Tibial artery (tissue), 4 donors: ENCODE data around the gene CTNNA3.

ENCODE experiments used
- DNase-seq, 2 donors: peaks; one replicate each; pipeline ENCODE4 v3.0.0-alpha.2; 2019
- H3K27ac ChIP-seq, 2 donors: fragments of 200-600 bp; sonication (generic) in 1 of 2; 1 replicate in 1 of 2; 2 replicates in 1 of 2; pipeline ENCODE4 v1.5.1; 2018 to 2019; ENCODE audit warnings: mild to moderate bottlenecking in 1 of 2
- H3K27me3 ChIP-seq, 2 donors: fragments of 200-600 bp; sonication (generic) in 1 of 2; one replicate each; pipeline versions ENCODE4 v1.5.1 to v1.6.0; 2016 to 2019
- H3K36me3 ChIP-seq, 3 donors: fragments of 200-600 bp; sonication (generic) in 2 of 3; one replicate each; pipeline ENCODE4 v1.5.1; 2016 to 2019; ENCODE audit warnings: mild to moderate bottlenecking in 2 of 3
- H3K4me1 ChIP-seq, 4 donors: fragments of 200-600 bp; sonication (generic) in 2 of 4; 1 replicate in 3 of 4; 2 replicates in 1 of 4; pipeline ENCODE4 v1.5.1; 2016 to 2019
- H3K4me3 ChIP-seq, 2 donors: fragments of 200-600 bp; sonication (generic) in 1 of 2; 1 replicate in 1 of 2; 2 replicates in 1 of 2; pipeline ENCODE4 v1.5.1; 2018 to 2019; ENCODE audit warnings: mild to moderate bottlenecking in 2 of 2
- H3K9me3 ChIP-seq, 3 donors: fragments of 200-600 bp; sonication (generic) in 1 of 3; one replicate each; pipeline ENCODE4 v1.5.1; 2016 to 2019
- CTCF ChIP-seq, 2 experiments: fragments of 200-600 bp in 1 of 2; fragments of 450-650 bp in 1 of 2; IDR thresholded peaks; one replicate each; pipeline ENCODE4 v1.5.1; 2017 to 2019; ENCODE audit warnings: antibody characterized with exemption in 2 of 2, mild to moderate bottlenecking in 1 of 2, moderate library complexity in 1 of 2
- intact Hi-C: fragments of 100-400 bp; cut with DNase I; formaldehyde crosslinking; loops from one replicate; pipeline ENCODE4 v1.15.0; 2023; ENCODE audit warnings: low total_unique reads

Gene CTNNA3

GRCh38 chr10:66629996-66630395 is 1066.0 kb downstream of the CTNNA3 start:
- intact Hi-C loops: no loop called here
- no peaks in the 10 kb centered on the region for H3K9me3 ChIP-seq

GRCh38 chr10:66627156-66627555 is 1068.8 kb downstream of the CTNNA3 start:
- no peak for TF ChIP-seq CTCF (IDR thresholded peaks at IDR 0.05)
- no peaks in the 10 kb centered on the region for H3K9me3 ChIP-seq
- H3K36me3 ChIP-seq: no peaks in the 10 kb centered on the region
- no peaks in the 10 kb centered on the region for H3K4me1 ChIP-seq
- no peaks in the 10 kb centered on the region for H3K27me3 ChIP-seq
- intact Hi-C loops: no loop called here
- no peak overlapping the region for H3K27ac ChIP-seq
- H3K4me3 ChIP-seq: no peak overlapping the region
- no peak for DNase-seq

More at GRCh38 chr10:66629996-66630395, 1066.0 kb downstream of the CTNNA3 start:
- TF ChIP-seq CTCF (IDR thresholded peaks at IDR 0.05): no peak
- no peaks in the 10 kb centered on the region for H3K4me1 ChIP-seq
- H3K27ac ChIP-seq: no peak overlapping the region
- no peaks in the 10 kb centered on the region for H3K27me3 ChIP-seq
- DNase-seq: no peak
- H3K4me3 ChIP-seq: no peak overlapping the region
- no peaks in the 10 kb centered on the region for H3K36me3 ChIP-seq

- Histone ChIP-seq H3K4me3 (no peak overlapping the region), H3K27ac (no peak overlapping the region), H3K36me3 (no peaks in the 10 kb centered on the region), H3K4me1 (no peaks in the 10 kb centered on the region), H3K9me3 (no peaks in the 10 kb centered on the region), H3K27me3 (no peaks in the 10 kb centered on the region)
- no peak for TF ChIP-seq CTCF (IDR thresholded peaks at IDR 0.05)
- intact Hi-C loops: no loop called here
- no peak for DNase-seq
These were observed 1070.0 kb downstream of the CTNNA3 start for GRCh38 chr10:66625709-66626590.

- intact Hi-C loops: no loop called here
- no peak overlapping the region for H3K27ac ChIP-seq
- H3K27me3 ChIP-seq: no peaks in the 10 kb centered on the region
- no peaks in the 10 kb centered on the region for H3K4me1 ChIP-seq
- H3K36me3 ChIP-seq: no peaks in the 10 kb centered on the region
- H3K9me3 ChIP-seq: no peaks in the 10 kb centered on the region
- DNase-seq: no peak
- no peak for TF ChIP-seq CTCF (IDR thresholded peaks at IDR 0.05)
- no peak overlapping the region for H3K4me3 ChIP-seq
These were observed 1073.9 kb downstream of the CTNNA3 start for GRCh38 chr10:66622050-66622449.

GRCh38 chr10:66604195-66604594 is 1091.8 kb downstream of the CTNNA3 start:
- peak in 1 of 2 donors; percentile 58 for DNase-seq
- Histone ChIP-seq H3K27ac (no peak overlapping the region), H3K9me3 (no peaks in the 10 kb centered on the region), H3K27me3 (no peaks in the 10 kb centered on the region), H3K4me3 (no peak overlapping the region), H3K36me3 (no peaks in the 10 kb centered on the region), H3K4me1 (no peaks in the 10 kb centered on the region)
- intact Hi-C loops: no loop called here
- TF ChIP-seq CTCF (IDR thresholded peaks at IDR 0.05): no peak
